IMR-90 (cell line): ENCODE data around the gene ASTN2.

ENCODE experiments used
- BHLHE40 ChIP-seq: fragments of 150-350 bp; IDR thresholded peaks from 2 replicates; pipeline ENCODE4 v1.6.1; 2016; ENCODE audit warnings: mild to moderate bottlenecking, low read depth, low read length
- CEBPB ChIP-seq: IDR thresholded peaks from 2 replicates; pipeline ENCODE4 v1.6.1; 2012; ENCODE audit warnings: low read depth, low read length, improper control_type of control experiment
- MAFK ChIP-seq: IDR thresholded peaks from 2 replicates; pipeline ENCODE4 v1.6.1; 2012; ENCODE audit warnings: low read depth, low read length, improper control_type of control experiment
- MXI1 ChIP-seq: IDR thresholded peaks from 2 replicates; pipeline ENCODE4 v1.6.1; 2012; ENCODE audit warnings: low read depth, mild to moderate bottlenecking, low read length, moderate library complexity, borderline replicate concordance
- POLR2A ChIP-seq: IDR thresholded peaks from 2 replicates; pipeline ENCODE4 v1.6.1; 2012; ENCODE audit warnings: mild to moderate bottlenecking, low read depth, low read length
- RAD21 ChIP-seq: IDR thresholded peaks from 2 replicates; pipeline ENCODE4 v1.6.1; 2012; ENCODE audit warnings: low read length, improper control_type of control experiment
- RCOR1 ChIP-seq: IDR thresholded peaks from 2 replicates; pipeline ENCODE4 v1.6.1; 2012; ENCODE audit warnings: mild to moderate bottlenecking, low read length, improper control_type of control experiment; ENCODE audit not compliant: insufficient replicate concordance
- RFX5 ChIP-seq: IDR thresholded peaks from 2 replicates; pipeline ENCODE4 v1.8.0; 2012; ENCODE audit warnings: low read depth, mild to moderate bottlenecking, low read length, moderate library complexity
- SMC3 ChIP-seq: fragments of 150-350 bp; IDR thresholded peaks from 2 replicates; pipeline ENCODE4 v1.6.1; 2016; ENCODE audit warnings: low read depth, mild to moderate bottlenecking, antibody characterized with exemption, low read length, moderate library complexity
- USF2 ChIP-seq: fragments of 150-350 bp; IDR thresholded peaks from 2 replicates; pipeline ENCODE4 v1.6.1; 2017; ENCODE audit warnings: mild to moderate bottlenecking, antibody characterized with exemption, low read length, low read depth
- TF ChIP-seq, protein P1 (sequence below): conservative IDR thresholded peaks from 2 replicates; pipeline ENCODE4 v1.5.1; 2012; ENCODE audit warnings: mild to moderate bottlenecking, low read depth, low read length, improper control_type of control experiment

- TF ChIP-seq, protein P1, sequence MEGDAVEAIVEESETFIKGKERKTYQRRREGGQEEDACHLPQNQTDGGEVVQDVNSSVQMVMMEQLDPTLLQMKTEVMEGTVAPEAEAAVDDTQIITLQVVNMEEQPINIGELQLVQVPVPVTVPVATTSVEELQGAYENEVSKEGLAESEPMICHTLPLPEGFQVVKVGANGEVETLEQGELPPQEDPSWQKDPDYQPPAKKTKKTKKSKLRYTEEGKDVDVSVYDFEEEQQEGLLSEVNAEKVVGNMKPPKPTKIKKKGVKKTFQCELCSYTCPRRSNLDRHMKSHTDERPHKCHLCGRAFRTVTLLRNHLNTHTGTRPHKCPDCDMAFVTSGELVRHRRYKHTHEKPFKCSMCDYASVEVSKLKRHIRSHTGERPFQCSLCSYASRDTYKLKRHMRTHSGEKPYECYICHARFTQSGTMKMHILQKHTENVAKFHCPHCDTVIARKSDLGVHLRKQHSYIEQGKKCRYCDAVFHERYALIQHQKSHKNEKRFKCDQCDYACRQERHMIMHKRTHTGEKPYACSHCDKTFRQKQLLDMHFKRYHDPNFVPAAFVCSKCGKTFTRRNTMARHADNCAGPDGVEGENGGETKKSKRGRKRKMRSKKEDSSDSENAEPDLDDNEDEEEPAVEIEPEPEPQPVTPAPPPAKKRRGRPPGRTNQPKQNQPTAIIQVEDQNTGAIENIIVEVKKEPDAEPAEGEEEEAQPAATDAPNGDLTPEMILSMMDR, result no peak
- TF ChIP-seq SMC3, result no peak
- TF ChIP-seq RAD21, result no peak
- no peak for TF ChIP-seq POLR2A
- TF ChIP-seq RCOR1, result no peak
- no peak for TF ChIP-seq MAFK
- no peak for TF ChIP-seq CEBPB
- no peak for TF ChIP-seq USF2
- no peak for TF ChIP-seq RFX5
- no peak for TF ChIP-seq BHLHE40
- no peak for TF ChIP-seq MXI1
Observed at GRCh38 chr9:116599342-116599884, 815.4 kb downstream of the ASTN2 start.
